GM19239 (cell line): ENCODE results near the gene PTCRA.

Experiments used
- DNase-seq: peaks from one replicate; pipeline ENCODE4 v3.0.0; 2011; ENCODE audit warnings: low spot score; ENCODE audit not compliant: insufficient read length
- FAIRE-seq: peaks from 2 replicates; lab custom pipeline; 2011; peaks lifted over from hg19 to GRCh38; lab: Jason Lieb, UNC

PTCRA gene

DNA sequence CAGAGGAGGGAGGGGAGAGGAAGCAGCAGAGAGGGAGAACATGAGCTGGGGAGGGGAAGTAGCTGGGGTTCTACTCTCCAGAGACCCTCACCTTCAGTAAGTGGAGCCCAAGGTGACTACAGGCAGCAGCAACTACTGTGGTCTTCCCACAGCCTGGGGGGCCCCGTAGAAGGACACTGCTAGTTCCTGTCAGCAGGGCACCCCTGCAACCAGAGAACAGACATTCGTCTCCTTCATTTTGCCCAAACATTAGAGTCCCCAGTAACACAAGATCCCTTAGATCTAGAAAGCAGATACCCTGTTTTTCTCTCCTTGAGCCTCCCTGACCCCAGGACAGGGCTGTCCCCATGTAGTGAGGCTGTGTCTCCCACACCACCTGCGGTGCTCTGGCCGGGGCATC is 52.9 kb downstream of the PTCRA start:
- DNase-seq (no peak), FAIRE-seq (no peak)

DNA sequence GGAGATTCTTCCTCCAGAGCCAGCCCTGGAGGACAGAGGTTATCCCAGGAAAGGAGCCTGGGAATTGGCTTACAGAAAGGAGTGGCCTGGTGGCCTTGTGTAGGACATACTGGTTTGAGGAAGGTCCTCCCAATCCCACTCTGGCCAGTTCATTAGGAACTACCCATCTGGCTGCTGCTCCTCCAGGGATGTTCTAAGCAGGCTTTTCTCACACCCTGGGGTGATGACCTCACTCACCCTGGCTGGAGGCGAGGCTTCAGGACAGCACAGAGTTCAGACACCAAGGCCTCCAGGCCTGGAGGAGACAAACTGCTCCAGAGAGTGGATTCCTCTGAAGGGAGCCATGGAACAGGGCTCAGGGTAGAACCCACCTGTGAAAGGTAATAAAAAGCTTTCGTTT is 53.6 kb downstream of the PTCRA start:
- no peak for DNase-seq
- FAIRE-seq: no peak

DNA sequence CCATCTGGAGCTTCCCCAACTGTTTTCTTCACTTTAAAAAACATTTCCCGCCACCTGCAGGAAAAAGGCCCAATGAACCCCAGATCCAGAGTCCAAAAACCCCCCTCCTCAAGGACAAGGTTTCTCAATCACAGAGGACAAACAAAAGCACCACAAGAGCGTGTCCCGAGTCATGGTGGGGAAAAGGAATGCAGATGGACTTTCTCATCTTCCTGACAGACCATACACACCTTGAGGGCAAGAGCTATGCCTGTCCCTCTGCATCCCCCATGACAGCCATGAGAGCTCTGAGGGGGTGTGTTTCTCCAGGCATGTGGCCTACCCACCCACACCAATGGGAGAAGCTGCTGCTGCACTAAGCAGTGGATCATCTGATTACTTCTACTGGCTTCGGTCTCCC is 54.1 kb downstream of the PTCRA start:
- FAIRE-seq (no peak), DNase-seq (no peak)

DNA sequence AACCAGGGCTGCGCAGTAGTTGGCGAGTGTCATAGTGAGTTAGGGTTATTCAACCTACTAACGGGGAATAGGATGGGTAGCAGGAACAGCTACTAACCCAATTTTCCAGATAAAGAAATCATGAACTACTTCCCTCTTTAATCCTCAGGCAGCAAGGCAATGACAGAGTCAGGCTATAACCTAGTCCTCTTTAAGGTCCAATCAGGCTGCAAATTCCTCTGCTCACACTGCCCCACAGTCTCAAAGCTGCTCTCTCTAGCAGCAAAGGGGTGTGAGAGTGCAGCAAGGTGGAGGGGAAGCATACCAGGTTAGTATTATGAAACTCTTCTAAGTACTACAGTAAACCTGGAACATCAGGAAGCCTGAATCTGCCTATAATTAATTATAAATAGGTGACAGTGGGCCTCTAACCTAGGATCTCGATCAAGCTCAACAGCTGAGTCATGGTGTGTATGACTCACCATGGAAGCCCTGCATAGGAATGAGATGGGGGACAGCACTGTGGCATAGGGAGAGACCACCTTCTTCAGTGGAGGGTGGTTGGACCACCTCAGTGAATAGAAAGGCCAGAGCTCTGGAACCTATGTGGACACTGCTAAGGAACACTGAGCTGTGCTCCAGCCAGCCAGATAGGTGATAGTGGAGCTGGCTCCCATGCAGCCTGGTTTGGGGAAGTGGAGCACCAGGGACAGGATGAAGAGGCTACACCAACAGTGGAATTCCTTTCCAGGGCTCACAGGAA is 55.2 kb downstream of the PTCRA start:
- FAIRE-seq: no peak

DNA sequence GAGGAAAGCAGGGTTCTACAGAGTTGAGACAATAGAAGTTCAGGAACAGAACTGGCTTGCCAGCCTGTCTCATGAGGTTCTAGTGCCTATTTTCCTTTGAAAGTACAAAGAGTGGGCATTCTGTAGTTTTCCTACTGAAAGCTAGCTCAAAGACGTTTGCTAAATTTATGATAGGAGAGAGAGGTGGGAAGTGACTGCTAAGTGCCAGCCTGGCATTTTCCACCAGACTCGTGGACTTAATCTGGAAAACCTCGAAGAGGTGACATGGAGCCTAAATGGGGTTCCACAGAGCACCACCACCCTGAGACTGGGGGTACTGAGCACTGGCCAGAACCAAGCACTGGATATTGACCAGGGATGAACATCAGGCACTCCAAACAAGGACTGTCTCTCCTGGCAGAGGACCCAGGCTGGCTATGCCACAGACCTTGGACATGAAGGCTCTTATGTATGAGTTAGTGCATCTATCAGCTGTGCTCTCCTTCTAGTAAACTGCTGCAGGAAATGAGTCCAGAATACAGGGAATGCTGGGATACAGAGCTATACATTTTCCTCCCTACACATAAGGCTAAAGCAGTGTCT is 56.0 kb downstream of the PTCRA start:
- FAIRE-seq: no peak

More for the DNA sequence above, 55.2 kb downstream of the PTCRA start:
- DNase-seq: no peak

DNA sequence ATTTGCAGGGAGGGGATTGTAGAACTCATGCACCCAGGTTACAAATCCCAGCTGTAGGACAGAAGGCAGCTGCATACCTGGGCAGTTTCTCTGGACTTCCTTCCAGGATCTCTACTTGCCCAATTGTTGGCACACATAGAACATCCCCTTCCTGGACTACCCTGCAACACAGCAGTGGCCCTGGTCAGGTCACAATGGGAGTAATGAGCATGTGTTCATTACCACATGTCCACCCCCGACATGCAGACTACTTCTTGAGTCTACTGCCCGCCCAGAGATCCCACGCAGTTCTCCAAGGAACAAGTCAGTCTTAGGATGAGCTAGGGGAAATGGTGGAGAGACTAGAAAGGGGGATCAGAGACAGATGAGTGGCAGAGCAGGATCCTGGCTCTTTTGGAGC is 58.1 kb downstream of the PTCRA start:
- FAIRE-seq (no peak), DNase-seq (no peak)

More for the DNA sequence above, 56.0 kb downstream of the PTCRA start:
- DNase-seq: no peak

DNA sequence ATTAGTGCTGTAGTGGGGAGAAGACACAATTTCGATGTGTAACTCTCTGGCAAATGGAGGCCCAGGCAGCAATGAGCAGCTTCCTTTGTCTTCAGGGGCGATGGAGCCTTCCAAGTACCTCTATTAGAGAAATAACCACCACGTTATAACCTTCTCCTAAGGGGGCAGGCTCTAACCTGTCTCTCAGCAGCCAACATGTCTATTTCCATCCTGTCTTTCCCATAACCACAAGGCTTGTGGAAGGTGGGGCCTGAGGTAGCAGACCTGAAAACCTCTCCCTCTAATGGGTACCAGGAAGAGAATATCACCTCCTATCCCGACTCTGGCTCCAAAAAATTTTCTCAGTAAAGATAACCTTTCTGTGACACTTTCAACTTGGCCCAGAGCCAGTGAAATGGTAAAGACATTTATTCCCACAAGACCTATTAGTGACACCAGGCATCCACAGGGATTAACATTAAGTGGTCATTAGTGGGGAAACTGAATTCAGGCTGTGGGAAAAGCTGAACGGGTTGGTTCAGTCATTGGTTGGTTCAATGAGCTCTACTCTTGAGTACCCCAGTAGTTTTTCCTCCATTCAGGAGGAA is 59.2 kb downstream of the PTCRA start:
- FAIRE-seq (no peak), DNase-seq (no peak)
